ENCODE data around the gene MAPKAP1.

GRCh38 chr9:125659201-125659840, 47.7 kb downstream of the MAPKAP1 start:
- TF ChIP-seq, protein P1, sequence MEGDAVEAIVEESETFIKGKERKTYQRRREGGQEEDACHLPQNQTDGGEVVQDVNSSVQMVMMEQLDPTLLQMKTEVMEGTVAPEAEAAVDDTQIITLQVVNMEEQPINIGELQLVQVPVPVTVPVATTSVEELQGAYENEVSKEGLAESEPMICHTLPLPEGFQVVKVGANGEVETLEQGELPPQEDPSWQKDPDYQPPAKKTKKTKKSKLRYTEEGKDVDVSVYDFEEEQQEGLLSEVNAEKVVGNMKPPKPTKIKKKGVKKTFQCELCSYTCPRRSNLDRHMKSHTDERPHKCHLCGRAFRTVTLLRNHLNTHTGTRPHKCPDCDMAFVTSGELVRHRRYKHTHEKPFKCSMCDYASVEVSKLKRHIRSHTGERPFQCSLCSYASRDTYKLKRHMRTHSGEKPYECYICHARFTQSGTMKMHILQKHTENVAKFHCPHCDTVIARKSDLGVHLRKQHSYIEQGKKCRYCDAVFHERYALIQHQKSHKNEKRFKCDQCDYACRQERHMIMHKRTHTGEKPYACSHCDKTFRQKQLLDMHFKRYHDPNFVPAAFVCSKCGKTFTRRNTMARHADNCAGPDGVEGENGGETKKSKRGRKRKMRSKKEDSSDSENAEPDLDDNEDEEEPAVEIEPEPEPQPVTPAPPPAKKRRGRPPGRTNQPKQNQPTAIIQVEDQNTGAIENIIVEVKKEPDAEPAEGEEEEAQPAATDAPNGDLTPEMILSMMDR (IDR thresholded peaks at IDR 0.05) = no peak
- TF ChIP-seq POLR2A (IDR thresholded peaks at IDR 0.05) = no peak
